Measurements from ENCODE around the gene CYP27C1. TPM values are rescaled to one million over a fixed set of nuclear protein-coding genes. Genes with fewer than 3 reads are reported as not detected.
"Not testable (repeated sequence)": the region's sequence is repeated elsewhere in the genome, so short reads cannot be mapped to it uniquely, and the experiment has no call there.

The CYP27C1 gene
- total RNA-seq, 1 donor from 2014 or later = 8.0 TPM

DNA sequence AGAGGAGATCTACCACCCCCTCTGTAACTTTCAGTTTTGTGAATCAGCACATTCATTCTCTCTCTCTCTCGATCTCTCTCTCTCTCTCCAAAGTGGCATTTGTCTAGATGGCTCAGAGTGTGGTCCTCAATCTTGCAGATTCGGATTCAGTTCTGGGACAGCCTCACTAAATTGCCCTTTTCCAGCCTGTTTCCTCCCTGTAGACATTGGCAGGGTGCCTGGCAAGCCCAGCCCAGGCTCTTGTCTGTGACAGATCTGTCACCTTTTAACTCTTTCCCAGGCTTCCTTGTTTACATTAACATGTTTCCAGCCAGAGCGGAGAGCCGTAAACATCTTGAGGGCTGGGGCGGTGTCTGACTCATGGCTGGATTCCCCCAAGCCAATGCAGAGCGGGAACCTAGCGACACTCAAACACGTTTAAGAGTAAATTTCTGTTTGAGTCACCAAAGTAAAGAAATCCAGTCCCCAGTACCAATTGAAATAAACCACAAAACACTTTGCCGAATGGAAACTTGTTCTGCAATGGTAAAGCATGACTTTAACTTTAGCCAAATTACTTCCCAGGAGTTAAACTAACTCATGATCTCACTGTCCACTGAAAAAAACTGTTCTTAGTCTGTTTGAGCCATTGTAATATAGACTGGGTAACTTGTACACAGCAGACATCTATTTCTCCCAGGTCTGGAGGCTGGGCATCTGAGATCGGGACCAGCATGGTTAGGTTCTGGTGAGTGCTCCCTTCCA lies 6.6 kb upstream of the CYP27C1 start:
- H3K27ac Mint-ChIP-seq = no peak overlapping the region
- no peak for DNase-seq (ENCODE audit: low spot score, unreplicated experiment)

DNA sequence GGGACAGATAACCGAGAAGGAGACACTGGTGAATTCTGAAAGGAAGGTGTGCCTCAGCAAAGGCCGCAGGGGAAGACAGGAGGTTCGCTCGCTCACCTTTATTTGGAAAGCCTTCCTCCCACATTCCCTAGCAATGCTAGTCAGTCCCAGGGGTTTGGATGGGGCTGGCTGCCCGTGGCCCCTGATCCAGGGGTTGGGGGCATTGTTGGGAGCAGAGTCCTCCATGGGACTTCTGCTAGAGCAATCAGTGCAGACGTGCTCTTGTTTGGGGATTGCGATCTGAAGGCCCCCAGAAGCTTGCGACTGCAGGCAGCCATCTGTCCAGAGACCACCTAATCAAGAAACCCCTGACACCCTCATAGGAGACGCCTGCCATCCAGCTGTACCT lies 6.0 kb upstream of the CYP27C1 start:
- TF ChIP-seq, protein P1, sequence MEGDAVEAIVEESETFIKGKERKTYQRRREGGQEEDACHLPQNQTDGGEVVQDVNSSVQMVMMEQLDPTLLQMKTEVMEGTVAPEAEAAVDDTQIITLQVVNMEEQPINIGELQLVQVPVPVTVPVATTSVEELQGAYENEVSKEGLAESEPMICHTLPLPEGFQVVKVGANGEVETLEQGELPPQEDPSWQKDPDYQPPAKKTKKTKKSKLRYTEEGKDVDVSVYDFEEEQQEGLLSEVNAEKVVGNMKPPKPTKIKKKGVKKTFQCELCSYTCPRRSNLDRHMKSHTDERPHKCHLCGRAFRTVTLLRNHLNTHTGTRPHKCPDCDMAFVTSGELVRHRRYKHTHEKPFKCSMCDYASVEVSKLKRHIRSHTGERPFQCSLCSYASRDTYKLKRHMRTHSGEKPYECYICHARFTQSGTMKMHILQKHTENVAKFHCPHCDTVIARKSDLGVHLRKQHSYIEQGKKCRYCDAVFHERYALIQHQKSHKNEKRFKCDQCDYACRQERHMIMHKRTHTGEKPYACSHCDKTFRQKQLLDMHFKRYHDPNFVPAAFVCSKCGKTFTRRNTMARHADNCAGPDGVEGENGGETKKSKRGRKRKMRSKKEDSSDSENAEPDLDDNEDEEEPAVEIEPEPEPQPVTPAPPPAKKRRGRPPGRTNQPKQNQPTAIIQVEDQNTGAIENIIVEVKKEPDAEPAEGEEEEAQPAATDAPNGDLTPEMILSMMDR (IDR thresholded peaks at IDR 0.05; ENCODE audit: unreplicated experiment) = no peak
- H3K9me3 Mint-ChIP-seq (ENCODE audit: low read depth) = no peaks in the 10 kb centered on the region
- H3K4me1 Mint-ChIP-seq (ENCODE audit: low read depth) = peaks cover 30% of the 10 kb centered on the region
- no peak overlapping the region for H3K27ac Mint-ChIP-seq
- no peak for DNase-seq (ENCODE audit: low spot score, unreplicated experiment)
- H3K36me3 Mint-ChIP-seq (ENCODE audit: insufficient read depth) = no peaks in the 10 kb centered on the region
- H3K4me3 Mint-ChIP-seq (ENCODE audit: low read depth) = no peak overlapping the region
- H3K27me3 Mint-ChIP-seq = peaks cover 21% of the 10 kb centered on the region

More for the DNA sequence above, 6.6 kb upstream of the CYP27C1 start:
- peaks cover 30% of the 10 kb centered on the region for H3K4me1 Mint-ChIP-seq (ENCODE audit: low read depth)
- TF ChIP-seq, protein P1 (IDR thresholded peaks at IDR 0.05; ENCODE audit: unreplicated experiment) = no peak
- no peaks in the 10 kb centered on the region for H3K36me3 Mint-ChIP-seq (ENCODE audit: insufficient read depth)
- H3K4me3 Mint-ChIP-seq (ENCODE audit: low read depth) = no peak overlapping the region
- H3K27me3 Mint-ChIP-seq = peaks cover 21% of the 10 kb centered on the region
- H3K9me3 Mint-ChIP-seq (ENCODE audit: low read depth) = no peaks in the 10 kb centered on the region

DNA sequence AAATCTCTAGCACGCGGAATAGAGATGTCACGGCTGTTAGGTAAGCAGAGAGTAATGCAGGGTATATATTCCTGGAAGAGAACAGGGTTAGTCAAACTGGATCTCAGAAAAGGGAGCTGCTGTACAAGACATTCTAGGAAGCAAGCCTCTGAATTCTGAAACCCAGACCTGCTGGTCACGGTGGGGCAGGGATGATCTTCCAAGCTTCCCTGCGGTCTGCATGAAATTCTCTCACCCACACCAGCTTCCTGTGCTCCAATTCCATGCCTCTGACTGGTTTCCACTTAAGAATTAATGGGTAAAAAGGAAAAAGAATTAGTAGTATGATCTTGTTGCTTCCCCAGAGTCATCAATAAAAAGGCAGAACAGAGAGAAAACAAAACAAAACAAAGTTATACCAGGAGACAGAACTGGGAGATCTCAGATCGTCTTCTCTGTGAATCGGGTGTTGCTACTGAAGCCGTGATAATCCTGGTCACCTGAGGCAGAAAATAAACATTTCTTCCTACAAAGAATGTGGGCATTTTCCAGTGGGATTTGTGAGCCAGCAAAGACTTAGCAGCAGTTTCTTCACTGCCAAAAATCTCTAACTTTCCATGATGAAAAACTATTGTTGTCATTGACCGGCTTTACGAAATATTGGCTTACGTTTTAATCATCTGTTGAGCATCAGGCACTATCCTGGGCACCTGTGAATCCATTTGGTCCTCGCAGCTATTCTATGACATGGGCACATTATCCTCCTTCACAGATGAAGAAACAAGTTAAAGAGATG lies 5.3 kb upstream of the CYP27C1 start:
- no peaks in the 10 kb centered on the region for H3K36me3 Mint-ChIP-seq (ENCODE audit: insufficient read depth)
- DNase-seq (ENCODE audit: low spot score, unreplicated experiment) = no peak
- peaks cover 21% of the 10 kb centered on the region for H3K27me3 Mint-ChIP-seq
- H3K9me3 Mint-ChIP-seq (ENCODE audit: low read depth) = no peaks in the 10 kb centered on the region
- peaks cover 35% of the 10 kb centered on the region for H3K4me1 Mint-ChIP-seq (ENCODE audit: low read depth)
- H3K4me3 Mint-ChIP-seq (ENCODE audit: low read depth) = no peak overlapping the region
- TF ChIP-seq, protein P1 (IDR thresholded peaks at IDR 0.05; ENCODE audit: unreplicated experiment) = no peak
- no peak overlapping the region for H3K27ac Mint-ChIP-seq

DNA sequence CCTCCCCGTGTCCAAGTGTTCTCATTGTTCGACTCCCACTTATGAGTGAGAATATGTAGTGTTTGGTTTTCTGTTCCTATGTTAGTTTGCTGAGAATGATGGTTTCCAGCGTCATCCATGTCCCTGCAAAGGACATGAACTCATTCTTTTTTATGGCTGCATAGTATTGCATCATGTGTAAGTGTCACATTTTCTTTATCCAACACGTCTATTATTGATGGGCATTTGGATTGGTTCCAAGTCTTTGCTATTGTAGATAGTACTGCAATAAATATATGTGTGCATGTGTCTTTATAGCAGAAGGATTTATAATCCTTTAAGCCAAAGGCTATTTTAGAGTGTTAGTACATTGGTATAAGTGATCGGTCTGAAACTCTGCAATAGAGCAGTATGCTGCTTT lies 4.0 kb upstream of the CYP27C1 start:
- Mint-ChIP-seq H3K27ac (peak overlapping the region; percentile 54), H3K4me1 (ENCODE audit: low read depth) (peaks cover 37% of the 10 kb centered on the region), H3K27me3 (peaks cover 21% of the 10 kb centered on the region)
- H3K4me3 Mint-ChIP-seq (ENCODE audit: low read depth); H3K36me3 Mint-ChIP-seq (ENCODE audit: insufficient read depth); DNase-seq (ENCODE audit: low spot score, unreplicated experiment); H3K9me3 Mint-ChIP-seq (ENCODE audit: low read depth): not testable (repeated sequence)

DNA sequence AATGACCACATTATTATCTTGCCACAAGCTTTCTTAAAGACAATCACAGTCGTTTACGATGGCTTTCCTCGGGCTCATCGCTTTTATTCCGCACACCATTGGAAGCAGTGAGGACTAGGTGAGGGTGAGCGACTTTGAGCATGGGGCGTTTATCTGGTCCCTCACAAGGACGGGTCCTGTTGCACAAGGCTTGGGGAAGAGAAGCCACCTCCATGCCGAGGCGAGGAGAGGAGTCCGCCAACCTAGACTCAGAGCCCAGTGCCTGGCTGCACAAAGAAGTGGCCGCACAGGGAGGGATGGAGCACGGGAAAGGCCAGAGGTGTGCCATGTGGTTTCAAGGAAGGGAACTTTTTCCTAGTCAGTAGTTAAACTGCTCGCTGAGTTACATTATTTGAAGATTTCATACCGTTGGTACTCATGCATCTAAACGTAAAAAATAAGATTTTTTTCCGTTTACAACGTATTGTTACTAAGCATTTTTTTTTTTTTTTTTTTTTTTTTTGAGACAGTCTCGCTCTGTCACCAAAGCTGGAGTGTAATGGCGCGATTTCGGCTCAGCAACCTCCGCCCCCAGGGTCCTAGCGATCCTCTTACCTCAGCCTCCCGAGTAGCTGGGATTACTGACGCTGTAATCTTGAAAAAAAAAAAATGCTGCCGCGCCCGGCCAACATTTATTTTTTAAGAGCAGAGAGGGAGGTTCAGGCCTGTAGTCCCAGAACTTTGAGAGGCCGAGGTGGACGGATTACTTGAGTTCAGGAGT lies 849 bp upstream of the CYP27C1 start:
- Mint-ChIP-seq H3K36me3 (ENCODE audit: insufficient read depth) (peaks cover 1% of the 10 kb centered on the region), H3K27ac (peak overlapping the region; percentile 96), H3K27me3 (peaks cover 21% of the 10 kb centered on the region), H3K4me3 (ENCODE audit: low read depth) (peak overlapping the region; percentile 96), H3K9me3 (ENCODE audit: low read depth) (no peaks in the 10 kb centered on the region), H3K4me1 (ENCODE audit: low read depth) (peaks cover 34% of the 10 kb centered on the region)
- TF ChIP-seq, protein P1 (IDR thresholded peaks at IDR 0.05; ENCODE audit: unreplicated experiment) = no peak
- DNase-seq (ENCODE audit: low spot score, unreplicated experiment) = no peak

All from progenitor cell of endocrine pancreas (in vitro differentiated cells).